GM21786 (cell line): ENCODE measurements around the gene ASTN2.

ENCODE experiments used
- ATAC-seq: cut with Tn5 transposase; IDR thresholded peaks from one replicate; pipeline ENCODE4 v1.9.1; 2021; ENCODE audit not compliant: unreplicated experiment

ASTN2 gene

GRCh38 chr9:116596646-116597045 lies 818.2 kb downstream of the ASTN2 start:
- ATAC-seq: no peak

- ATAC-seq: no peak
Observed at GRCh38 chr9:116594547-116594946, 820.3 kb downstream of the ASTN2 start.

GRCh38 chr9:116592970-116593369 lies 821.9 kb downstream of the ASTN2 start:
- no peak for ATAC-seq

GRCh38 chr9:116589392-116590354 lies 825.2 kb downstream of the ASTN2 start:
- no peak for ATAC-seq

GRCh38 chr9:116587919-116588318 lies 826.9 kb downstream of the ASTN2 start:
- no peak for ATAC-seq

GRCh38 chr9:116585896-116586295 lies 829.0 kb downstream of the ASTN2 start:
- ATAC-seq: no peak

GRCh38 chr9:116585204-116585603 lies 829.7 kb downstream of the ASTN2 start:
- ATAC-seq: no peak

GRCh38 chr9:116580853-116581252 lies 834.0 kb downstream of the ASTN2 start:
- ATAC-seq: no peak

- no peak for ATAC-seq
Observed at GRCh38 chr9:116576386-116576785, 838.5 kb downstream of the ASTN2 start.

- ATAC-seq: no peak
Observed at GRCh38 chr9:116574027-116574679, 840.7 kb downstream of the ASTN2 start.

GRCh38 chr9:116572095-116572748 lies 842.6 kb downstream of the ASTN2 start:
- ATAC-seq: peak; percentile 89

- no peak for ATAC-seq
Observed at GRCh38 chr9:116569111-116569510, 845.7 kb downstream of the ASTN2 start.

GRCh38 chr9:116566677-116567488 lies 848.0 kb downstream of the ASTN2 start:
- ATAC-seq: no peak

- ATAC-seq: no peak
Observed at GRCh38 chr9:116565986-116566385, 848.9 kb downstream of the ASTN2 start.

GRCh38 chr9:116564266-116564793 lies 850.5 kb downstream of the ASTN2 start:
- no peak for ATAC-seq

- no peak for ATAC-seq
Observed at GRCh38 chr9:116558818-116559540, 855.9 kb downstream of the ASTN2 start.

GRCh38 chr9:116558035-116558434 lies 856.8 kb downstream of the ASTN2 start:
- ATAC-seq: no peak

GRCh38 chr9:116555556-116556155 lies 859.2 kb downstream of the ASTN2 start:
- no peak for ATAC-seq

GRCh38 chr9:116555119-116555518 lies 859.7 kb downstream of the ASTN2 start:
- no peak for ATAC-seq
